Neuronal stem cell (in vitro differentiated cells): ENCODE measurements around the gene FCHSD2.

Source experiments
- DNase-seq: peaks from one replicate; pipeline ENCODE4 v3.0.0-alpha.2; 2013; ENCODE audit warnings: low spot score
- H2AFZ ChIP-seq: one replicate; pipeline ENCODE4 v1.6.1; 2013; ENCODE audit warnings: mild to moderate bottlenecking, low read length, inconsistent platforms
- H2AK5ac ChIP-seq: 2 replicates; pipeline ENCODE4 v1.6.1; 2013; ENCODE audit warnings: low read depth, mild to moderate bottlenecking, inconsistent platforms, low read length, moderate library complexity, mixed read lengths
- H2BK120ac ChIP-seq: 2 replicates; pipeline ENCODE4 v1.6.1; 2013; ENCODE audit warnings: low read depth, mild to moderate bottlenecking, inconsistent platforms, low read length, moderate library complexity, mixed read lengths
- H2BK12ac ChIP-seq: one replicate; pipeline ENCODE4 v1.6.1; 2013; ENCODE audit warnings: low read length, inconsistent platforms
- H2BK15ac ChIP-seq: 2 replicates; pipeline ENCODE4 v1.6.1; 2013; ENCODE audit warnings: mild to moderate bottlenecking, low read length, inconsistent platforms, mixed read lengths
- H2BK5ac ChIP-seq: one replicate; pipeline ENCODE4 v1.6.1; 2013; ENCODE audit warnings: inconsistent platforms, mild to moderate bottlenecking, low read length, moderate library complexity
- H3K14ac ChIP-seq: one replicate; pipeline ENCODE4 v1.6.1; 2013; ENCODE audit warnings: low read length, inconsistent platforms
- H3K18ac ChIP-seq: 2 replicates; pipeline ENCODE4 v1.6.1; 2013; ENCODE audit warnings: low read length, inconsistent platforms
- H3K23ac ChIP-seq: 2 replicates; pipeline ENCODE4 v1.6.1; 2013; ENCODE audit warnings: low read depth, mild to moderate bottlenecking, mixed read lengths, low read length, inconsistent platforms; ENCODE audit not compliant: poor library complexity
- H3K27ac ChIP-seq: replicated peaks from 3 replicates; pipeline ENCODE4 v1.5.1; 2013; ENCODE audit warnings: low read length, inconsistent platforms
- H3K27me3 ChIP-seq, 3 experiments: 2 replicates each; pipeline ENCODE4 v1.6.1; 2013; ENCODE audit warnings: low read length in 3 of 3, mild to moderate bottlenecking in 2 of 3, inconsistent platforms in 1 of 3, low read depth in 1 of 3, mixed read lengths in 1 of 3, moderate library complexity in 1 of 3; ENCODE audit not compliant: control insufficient read depth in 3 of 3, insufficient read depth in 3 of 3
- H3K36me3 ChIP-seq, 2 donors: replicated peaks in 1 of 2; 2 replicates each; pipeline ENCODE4 v1.6.1; 2013; ENCODE audit warnings: low read length in 2 of 2; ENCODE audit not compliant: control insufficient read depth in 2 of 2, insufficient read depth in 2 of 2
- H3K4ac ChIP-seq: 2 replicates; pipeline ENCODE4 v1.6.1; 2013; ENCODE audit warnings: inconsistent platforms, mild to moderate bottlenecking, low read length, moderate library complexity
- H3K4me1 ChIP-seq, 2 donors: 1 replicate in 1 of 2; 2 replicates in 1 of 2; pipeline ENCODE4 v1.6.1; 2013; ENCODE audit warnings: low read length in 2 of 2, low read depth in 1 of 2; ENCODE audit not compliant: control insufficient read depth in 2 of 2, insufficient read depth in 1 of 2
- H3K4me2 ChIP-seq: one replicate; pipeline ENCODE4 v1.6.1; 2013; ENCODE audit warnings: mild to moderate bottlenecking, low read length, inconsistent platforms; ENCODE audit not compliant: insufficient read depth, poor library complexity, severe bottlenecking
- H3K4me3 ChIP-seq, 2 donors: 2 replicates each; pipeline ENCODE4 v1.5.1; 2013; ENCODE audit warnings: low read length in 2 of 2, mild to moderate bottlenecking in 2 of 2, inconsistent platforms in 1 of 2, moderate library complexity in 1 of 2
- H3K79me1 ChIP-seq: one replicate; pipeline ENCODE4 v1.6.1; 2013; ENCODE audit warnings: low read depth, mild to moderate bottlenecking, inconsistent platforms, low read length, moderate library complexity
- H3K9ac ChIP-seq: one replicate; pipeline ENCODE4 v1.6.1; 2013; ENCODE audit warnings: mild to moderate bottlenecking, low read depth, low read length, inconsistent platforms; ENCODE audit not compliant: poor library complexity
- H3K9me3 ChIP-seq, 2 donors: replicated peaks in 1 of 2; 2 replicates each; pipeline versions ENCODE3 to v1.6.1; 2013; ENCODE audit warnings: low read length in 2 of 2, mild to moderate bottlenecking in 2 of 2, inconsistent platforms in 1 of 2, low read depth in 1 of 2, mixed read lengths in 1 of 2, moderate library complexity in 1 of 2; ENCODE audit not compliant: control insufficient read depth in 2 of 2, insufficient read depth in 1 of 2
- H4K8ac ChIP-seq: one replicate; pipeline ENCODE4 v1.6.1; 2013; ENCODE audit warnings: low read depth, mild to moderate bottlenecking, inconsistent platforms, low read length, moderate library complexity
- H4K91ac ChIP-seq: one replicate; pipeline ENCODE4 v1.6.1; 2013; ENCODE audit warnings: low read length, low read depth, mild to moderate bottlenecking, inconsistent platforms; ENCODE audit not compliant: poor library complexity
- WGBS, 2 donors: extraction: QIAGEN DNeasy Blood & Tissue Kit; methylation state at CpG; one replicate each; pipeline ENCODE4 v1.1.7; 2013; ENCODE audit warnings: missing lambda C conversion rate in 2 of 2, mixed read lengths in 1 of 2; ENCODE audit not compliant: insufficient read length in 2 of 2, insufficient replicate concordance in 1 of 2; ENCODE audit errors: extremely low coverage in 2 of 2; 5-methylcytosine and 5-hydroxymethylcytosine counted together

FCHSD2 gene

GRCh38 chr11:72939031-72939430, 203.1 kb downstream of the FCHSD2 start:
- Histone ChIP-seq H3K27me3 (no peaks in the 10 kb centered on the region), H3K14ac (no peak overlapping the region)
- no CpG with 5 or more reads among the region's 2 CpGs for WGBS, 2 donors

GRCh38 chr11:72937439-72937838, 204.7 kb downstream of the FCHSD2 start:
- WGBS, 2 donors, result no CpG with 5 or more reads among the region's 4 CpGs
- no peak overlapping the region for H2AK5ac ChIP-seq
- no peak overlapping the region for H3K4me3 ChIP-seq

More at GRCh38 chr11:72939031-72939430, 203.1 kb downstream of the FCHSD2 start:
- Histone ChIP-seq H3K27ac (no peak overlapping the region), H3K36me3 (peaks cover 0 to 2% of the 10 kb centered on the region in 2 donors), H3K23ac (no peak overlapping the region), H2AK5ac (no peak overlapping the region), H2BK5ac (no peak overlapping the region), H3K9ac (no peak overlapping the region), H4K8ac (no peak overlapping the region), H2AFZ (no peak overlapping the region), H4K91ac (no peak overlapping the region), H3K79me1 (no peaks in the 10 kb centered on the region), H3K4ac (no peak overlapping the region), H3K18ac (no peak overlapping the region), H3K4me1 (no peaks in the 10 kb centered on the region), H2BK15ac (no peak overlapping the region), H2BK120ac (no peak overlapping the region), H3K4me2 (no peak overlapping the region), H3K9me3 (peaks cover 0 to 5% of the 10 kb centered on the region in 2 donors), H2BK12ac (no peak overlapping the region), H3K4me3 (no peak overlapping the region)
- no peak for DNase-seq

GRCh38 chr11:72935700-72936099, 206.4 kb downstream of the FCHSD2 start:
- no peak overlapping the region for H4K8ac ChIP-seq
- no peak overlapping the region for H2BK15ac ChIP-seq
- no peak overlapping the region for H2BK120ac ChIP-seq
- no peak overlapping the region for H2AK5ac ChIP-seq
- H3K9ac ChIP-seq, result no peak overlapping the region
- H3K4ac ChIP-seq, result no peak overlapping the region
- no peak overlapping the region for H3K4me3 ChIP-seq
- no peak overlapping the region for H3K27ac ChIP-seq
- H4K91ac ChIP-seq, result no peak overlapping the region
- no peak overlapping the region for H2BK5ac ChIP-seq
- no peaks in the 10 kb centered on the region for H3K79me1 ChIP-seq
- no peak overlapping the region for H3K14ac ChIP-seq
- no peaks in the 10 kb centered on the region for H3K4me1 ChIP-seq
- H2BK12ac ChIP-seq, result no peak overlapping the region
- no peak for DNase-seq
- H3K27me3 ChIP-seq, result no peaks in the 10 kb centered on the region
- no peak overlapping the region for H3K18ac ChIP-seq
- no peaks in the 10 kb centered on the region for H3K9me3 ChIP-seq
- H2AFZ ChIP-seq, result no peak overlapping the region
- H3K4me2 ChIP-seq, result no peak overlapping the region
- no peak overlapping the region for H3K23ac ChIP-seq
- H3K36me3 ChIP-seq, result peaks cover 0 to 2% of the 10 kb centered on the region in 2 donors

More at GRCh38 chr11:72937439-72937838, 204.7 kb downstream of the FCHSD2 start:
- Histone ChIP-seq H2AFZ (no peak overlapping the region), H3K9ac (no peak overlapping the region), H3K18ac (no peak overlapping the region), H3K4me2 (no peak overlapping the region), H3K23ac (no peak overlapping the region), H3K36me3 (peaks cover 0 to 2% of the 10 kb centered on the region in 2 donors), H3K9me3 (peaks cover 0 to 5% of the 10 kb centered on the region in 2 donors), H3K14ac (no peak overlapping the region), H3K27me3 (no peaks in the 10 kb centered on the region), H3K4ac (no peak overlapping the region), H4K91ac (no peak overlapping the region), H3K4me1 (no peaks in the 10 kb centered on the region), H3K79me1 (no peaks in the 10 kb centered on the region), H3K27ac (no peak overlapping the region), H2BK12ac (no peak overlapping the region), H2BK15ac (no peak overlapping the region), H2BK5ac (no peak overlapping the region), H4K8ac (no peak overlapping the region), H2BK120ac (no peak overlapping the region)
- no peak for DNase-seq

- H2BK15ac ChIP-seq, result no peak overlapping the region
- no peak overlapping the region for H2BK120ac ChIP-seq
- no peak overlapping the region for H2BK5ac ChIP-seq
- no peak overlapping the region for H3K27ac ChIP-seq
- no peak overlapping the region for H2AK5ac ChIP-seq
- no peak overlapping the region for H4K8ac ChIP-seq
- H3K4ac ChIP-seq, result no peak overlapping the region
- no peak overlapping the region for H3K18ac ChIP-seq
- no peaks in the 10 kb centered on the region for H3K9me3 ChIP-seq
- no peaks in the 10 kb centered on the region for H3K27me3 ChIP-seq
- H3K4me3 ChIP-seq, result no peak overlapping the region
- H4K91ac ChIP-seq, result no peak overlapping the region
- H3K79me1 ChIP-seq, result no peaks in the 10 kb centered on the region
- H3K4me1 ChIP-seq, result no peaks in the 10 kb centered on the region
- no peak overlapping the region for H2BK12ac ChIP-seq
- H3K36me3 ChIP-seq, result no peaks in the 10 kb centered on the region
- no peak overlapping the region for H3K14ac ChIP-seq
- WGBS, 2 donors, result 100% methylated on average over 1 of the region's 1 CpG; no CpG with 5 or more reads in 1 of the 2 donors
- no peak for DNase-seq
- no peak overlapping the region for H3K4me2 ChIP-seq
- H2AFZ ChIP-seq, result no peak overlapping the region
- H3K23ac ChIP-seq, result no peak overlapping the region
- no peak overlapping the region for H3K9ac ChIP-seq
These were observed 210.0 kb downstream of the FCHSD2 start for GRCh38 chr11:72932132-72932570.
